Fibroblast of skin of back (primary cell): ENCODE measurements around the gene EFCAB10.
"Not testable (repeated sequence)": the region's sequence is repeated elsewhere in the genome, so short reads cannot be mapped to it uniquely, and the experiment has no call there.

Experiments
- DNase-seq: peaks from one replicate; pipeline ENCODE4 v3.0.0-alpha.2; 2013

Gene EFCAB10

DNA sequence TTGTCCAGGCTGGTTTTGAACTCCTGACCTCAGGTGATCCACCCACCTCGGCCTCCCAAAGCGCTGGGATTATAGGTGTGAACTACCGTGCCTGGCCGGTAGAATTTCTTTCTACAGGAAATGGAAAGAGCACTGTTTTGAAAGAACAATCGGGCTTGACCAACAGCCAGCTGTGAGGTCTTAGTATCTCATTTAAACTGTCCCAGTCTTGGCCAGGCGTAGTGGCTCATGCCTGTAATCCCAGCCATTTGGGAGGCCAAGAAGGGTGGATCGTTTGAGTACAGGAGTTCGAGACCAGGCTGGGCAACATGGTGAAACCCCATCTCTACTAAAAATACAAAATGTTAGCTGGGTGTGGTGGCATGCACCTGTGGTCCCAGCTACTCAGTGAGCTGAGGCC is 17.8 kb upstream of the EFCAB10 start:
- DNase-seq = not testable (repeated sequence)

DNA sequence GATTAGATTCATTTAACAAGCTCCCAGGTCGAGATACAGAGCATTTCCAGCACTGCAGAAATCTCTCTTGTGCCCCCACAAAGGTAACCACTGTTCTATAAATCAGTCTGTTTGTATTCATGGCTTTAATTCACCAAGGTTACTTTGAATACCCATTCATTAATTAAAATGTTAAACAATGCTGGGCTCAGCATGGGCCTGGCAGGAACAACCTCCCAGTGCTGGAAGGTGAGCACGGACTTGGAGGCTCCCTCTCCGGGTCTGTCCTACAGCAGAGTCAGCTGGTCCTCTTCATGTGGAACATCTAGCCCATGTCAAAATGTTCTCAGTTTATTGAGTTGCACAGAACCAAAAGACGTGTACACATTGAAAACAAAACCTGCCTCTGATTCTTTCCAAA is 15.6 kb upstream of the EFCAB10 start:
- DNase-seq = no peak

DNA sequence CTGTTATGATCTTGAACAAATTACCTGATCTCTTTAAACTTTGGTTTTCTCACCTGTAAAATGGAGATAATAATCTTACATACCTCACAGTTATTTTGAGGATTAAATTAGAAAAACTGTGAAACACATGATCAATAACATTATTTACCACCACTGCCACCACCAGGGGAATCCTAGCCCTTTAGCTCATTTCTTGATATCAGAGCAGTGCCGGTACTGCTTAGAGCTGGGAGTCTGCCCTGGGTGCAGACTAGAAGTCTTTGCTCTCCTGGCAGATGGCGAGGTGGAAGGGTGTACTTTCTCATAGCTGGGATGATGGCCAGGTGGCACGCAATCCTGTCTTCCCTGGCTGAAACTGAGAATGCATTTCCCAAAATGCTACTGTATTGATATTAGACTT is 12.7 kb upstream of the EFCAB10 start:
- no peak for DNase-seq

DNA sequence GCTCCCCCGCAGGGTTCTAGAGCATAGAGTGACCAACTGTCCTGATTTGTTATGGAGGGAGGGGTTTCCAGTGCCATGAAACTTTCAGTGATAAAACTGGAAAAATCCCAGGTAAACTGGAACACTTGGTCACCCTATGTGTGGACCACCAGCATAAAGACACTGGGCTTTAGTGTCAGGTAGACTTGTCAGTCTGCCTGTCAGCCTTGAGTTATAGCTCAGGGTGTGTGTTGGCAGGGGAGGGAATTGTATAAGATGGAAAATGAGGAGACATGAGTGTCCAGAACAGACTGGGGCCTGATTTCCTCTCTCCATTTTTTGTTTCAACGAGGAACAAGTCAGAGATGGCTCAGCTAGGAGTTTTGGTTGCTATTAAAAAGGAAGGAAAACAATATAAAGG is 10.2 kb upstream of the EFCAB10 start:
- DNase-seq = no peak

DNA sequence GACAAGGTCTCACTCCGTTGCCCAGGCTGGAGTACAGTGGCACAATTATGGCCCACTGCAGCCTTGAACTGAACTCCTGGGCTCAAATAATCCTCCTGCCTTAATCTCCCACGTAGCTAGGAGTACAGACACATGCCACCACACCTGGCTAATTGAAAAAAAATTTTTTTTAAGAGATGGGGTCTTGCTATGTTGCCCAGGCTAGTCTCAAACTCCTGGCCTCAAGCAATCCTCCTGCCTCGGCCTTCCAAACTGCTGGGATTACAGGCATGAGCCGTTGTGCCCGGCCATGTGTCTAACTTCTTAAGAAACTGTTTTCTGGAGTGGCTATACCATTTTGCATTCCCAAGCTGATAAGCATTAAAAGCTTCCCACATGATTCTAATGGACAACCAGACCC is 9.5 kb upstream of the EFCAB10 start:
- no peak for DNase-seq

DNA sequence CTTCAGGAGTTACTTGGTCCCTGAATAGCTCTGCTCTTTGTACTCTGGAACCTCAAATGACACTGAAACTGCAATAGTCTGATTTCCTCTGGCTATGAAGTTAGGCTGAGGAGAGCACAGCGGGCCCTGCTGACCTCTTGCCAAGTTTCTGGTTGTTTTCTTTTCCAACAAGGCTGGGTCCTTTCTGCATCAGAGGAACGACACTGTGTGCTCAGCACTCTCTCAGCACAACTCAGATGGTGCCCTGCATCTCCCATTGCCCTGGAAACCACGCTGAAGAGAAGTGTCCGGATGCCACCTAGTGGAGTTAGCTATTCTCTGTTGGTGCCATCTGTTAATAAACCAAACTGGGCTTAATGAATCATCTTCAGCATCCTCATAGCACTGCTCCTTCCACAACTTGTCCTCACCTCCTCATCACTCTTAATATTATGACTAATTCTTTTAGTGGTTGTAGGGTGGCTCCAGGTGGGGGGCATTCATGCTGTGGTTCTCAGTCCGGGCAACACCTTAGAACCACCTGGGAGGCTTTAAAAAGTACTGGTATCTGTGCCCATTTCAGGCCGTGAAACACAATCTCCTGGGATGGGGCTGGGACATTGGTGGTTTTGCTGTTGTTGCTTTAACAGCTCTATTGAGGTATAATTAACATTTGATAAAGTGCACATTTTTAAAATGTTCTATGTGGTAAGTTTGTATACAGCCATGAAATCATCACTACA is 8.2 kb upstream of the EFCAB10 start:
- DNase-seq = peak; percentile 89

DNA sequence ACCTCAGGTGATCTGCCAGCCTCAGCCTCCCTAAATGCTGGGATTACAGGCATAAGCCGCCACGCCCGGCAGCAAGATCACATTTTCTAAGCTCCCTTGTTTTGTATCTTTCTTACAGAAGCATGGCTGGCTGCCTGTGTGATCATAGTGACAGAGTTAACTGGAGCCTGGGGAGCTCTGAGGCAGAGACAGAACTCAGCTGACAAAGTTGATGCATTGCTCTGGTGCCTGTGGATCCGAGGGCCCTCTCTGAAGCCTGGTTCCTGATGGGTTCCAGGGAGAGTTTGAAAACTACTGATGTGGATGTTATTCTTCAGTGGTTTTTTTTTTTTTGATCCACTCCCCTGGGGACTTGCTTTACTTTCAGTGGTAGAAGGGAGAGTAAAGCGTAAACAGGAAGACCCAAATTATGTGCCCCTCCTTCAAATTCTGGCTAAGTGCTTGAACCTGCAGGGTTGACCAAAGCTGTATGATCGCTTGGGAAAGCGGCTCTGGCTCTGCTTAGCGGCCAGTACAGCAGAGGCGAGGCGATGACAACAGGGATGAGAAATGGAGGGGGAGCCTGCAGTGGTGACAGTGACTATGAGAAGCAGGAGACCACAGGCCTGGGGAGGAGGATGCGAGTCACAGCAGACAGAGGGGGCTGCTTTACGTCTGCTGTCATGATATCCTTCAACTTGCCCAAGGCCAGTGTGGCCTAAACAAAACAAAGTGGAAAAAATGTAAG is 6.8 kb upstream of the EFCAB10 start:
- DNase-seq = peak; percentile 64

DNA sequence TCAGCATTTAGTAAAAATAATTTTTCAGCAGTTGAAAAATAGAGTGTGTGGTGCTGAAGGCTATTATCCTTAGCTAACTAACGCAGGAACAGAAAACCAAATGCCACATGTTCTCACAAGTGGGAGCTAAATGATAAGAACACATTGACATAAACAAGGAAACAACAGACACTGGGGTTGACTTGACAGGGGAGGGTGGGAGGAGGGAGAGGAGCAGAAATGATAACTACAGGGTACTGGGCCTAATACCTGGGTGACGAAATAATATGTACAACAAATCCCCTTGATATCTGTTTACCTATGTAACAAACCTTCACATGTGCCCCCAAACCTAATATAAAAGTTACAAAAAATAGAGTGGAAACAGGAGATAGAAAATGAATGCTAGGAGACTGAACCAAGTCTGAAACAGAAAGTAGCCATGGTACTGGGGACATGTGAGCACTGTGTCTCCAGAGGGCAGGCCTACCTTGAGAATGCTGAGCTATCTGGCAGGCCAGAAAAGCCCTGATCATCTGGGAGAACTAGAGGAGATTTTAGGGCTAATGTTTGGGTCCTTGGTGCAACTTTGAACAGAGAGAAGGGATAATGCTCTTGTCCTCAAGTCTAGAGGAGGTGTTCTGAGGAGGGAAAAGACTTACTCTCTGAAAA is 4.7 kb upstream of the EFCAB10 start:
- DNase-seq = no peak

DNA sequence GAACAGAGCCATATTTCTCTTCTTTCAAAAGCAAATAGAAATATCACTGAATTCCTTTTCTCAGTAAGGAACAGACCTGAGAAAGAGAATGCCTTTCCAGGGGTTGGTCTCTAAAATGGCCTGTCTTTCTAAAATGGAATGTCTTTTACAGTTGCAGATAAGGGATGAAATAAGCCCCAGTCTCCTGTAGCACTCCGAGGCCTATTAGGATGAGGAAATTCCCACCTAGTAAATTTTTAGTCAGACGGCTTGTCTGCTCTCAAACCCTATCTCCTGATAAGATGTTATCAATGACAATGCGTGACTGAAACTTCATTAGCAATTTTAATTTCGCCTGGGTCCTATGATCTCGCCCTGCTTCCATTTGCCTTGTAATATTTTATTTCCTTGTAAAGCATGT is 2.9 kb upstream of the EFCAB10 start:
- no peak for DNase-seq

DNA sequence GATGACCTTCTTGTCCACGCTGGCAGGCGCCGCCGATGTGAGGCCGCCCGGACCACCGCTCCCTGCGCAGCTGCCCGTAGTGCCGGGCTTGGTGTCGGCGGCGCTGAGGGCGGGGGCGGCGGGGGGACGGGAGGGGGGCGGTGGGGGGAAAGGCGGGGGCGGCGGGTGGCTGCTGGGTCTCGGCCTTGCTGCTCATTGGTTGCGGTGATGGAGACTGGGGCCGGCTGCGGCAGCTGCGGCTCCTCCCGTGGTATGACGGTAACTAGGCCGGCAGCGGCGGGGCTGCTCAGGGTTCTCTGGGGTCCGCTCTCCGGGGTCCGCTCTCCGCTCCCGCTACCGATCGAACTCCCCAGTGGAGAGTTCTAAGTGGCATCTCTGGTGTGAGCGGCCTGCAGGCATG is 1.8 kb upstream of the EFCAB10 start:
- DNase-seq = no peak

DNA sequence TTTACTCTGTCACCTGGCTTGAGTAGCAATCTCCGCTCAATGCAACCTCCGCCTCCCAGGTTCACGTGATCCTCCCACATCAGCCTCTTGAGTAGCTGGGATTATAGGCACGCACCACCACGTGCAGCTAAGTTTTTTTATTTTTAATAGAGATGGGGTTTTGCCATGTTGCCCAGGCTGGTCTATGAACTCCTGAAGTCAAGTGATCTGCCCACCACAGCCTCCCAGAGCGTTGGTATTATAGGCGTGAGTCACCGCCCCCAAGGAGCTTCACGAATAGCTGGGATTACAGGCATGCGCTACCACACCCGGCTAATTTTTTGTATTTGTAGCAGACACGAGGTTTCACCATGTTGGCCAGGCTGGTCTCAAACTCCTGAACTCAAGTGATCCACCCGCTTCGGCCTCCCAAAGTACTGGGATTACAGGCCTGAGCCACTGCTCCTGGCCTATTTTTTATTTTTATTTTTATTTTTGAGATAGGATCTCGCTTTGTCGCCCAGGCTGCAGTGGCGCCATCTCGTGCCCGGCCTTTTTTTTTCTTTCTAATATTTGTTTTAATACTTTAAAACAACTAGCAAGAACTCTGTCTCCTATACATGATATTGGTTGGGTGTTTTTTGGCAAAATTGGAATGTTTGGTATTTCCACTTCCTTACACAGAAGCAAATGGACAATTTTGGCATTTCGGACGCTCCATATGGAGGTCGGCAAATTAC is 1.1 kb downstream of the EFCAB10 start:
- DNase-seq = peak; percentile 57

DNA sequence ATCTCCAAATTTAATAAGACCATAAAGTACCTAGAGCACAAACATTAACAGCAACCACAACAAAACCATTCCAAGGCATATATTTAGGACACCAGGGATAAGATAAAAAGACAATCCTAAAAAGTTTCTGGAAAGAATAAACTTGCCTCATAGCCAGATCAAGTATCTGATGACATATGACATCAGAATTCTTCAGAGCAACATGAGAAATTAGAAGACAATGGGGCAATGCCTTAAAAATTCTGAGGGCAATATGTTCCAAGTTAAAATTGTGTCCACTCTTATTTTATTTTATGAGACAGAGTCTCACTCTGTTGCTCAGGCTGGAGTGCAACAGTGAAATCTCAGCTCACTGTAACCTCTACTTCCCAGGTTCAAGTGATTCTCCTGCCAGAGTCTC is 2.8 kb downstream of the EFCAB10 start:
- DNase-seq = peak; percentile 10

DNA sequence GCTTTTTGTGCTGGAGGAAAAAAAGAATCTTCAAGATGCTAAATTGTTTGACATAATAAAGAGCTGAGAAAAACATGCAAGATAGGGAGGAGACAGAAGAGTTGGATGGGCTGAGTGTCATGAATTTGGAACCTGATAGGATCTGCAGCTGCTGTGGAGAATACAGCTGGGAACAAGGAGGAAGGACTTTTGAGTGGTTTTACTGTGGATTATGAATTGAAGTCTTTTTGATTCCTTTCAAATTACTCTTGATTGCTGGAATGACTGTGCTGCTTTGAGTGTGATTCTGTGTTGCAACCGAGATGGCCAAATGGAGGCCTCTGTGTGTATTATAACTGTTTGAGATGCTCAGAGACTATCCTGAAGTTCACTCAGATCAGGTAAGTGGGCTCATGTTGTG is 4.0 kb downstream of the EFCAB10 start:
- DNase-seq = no peak

DNA sequence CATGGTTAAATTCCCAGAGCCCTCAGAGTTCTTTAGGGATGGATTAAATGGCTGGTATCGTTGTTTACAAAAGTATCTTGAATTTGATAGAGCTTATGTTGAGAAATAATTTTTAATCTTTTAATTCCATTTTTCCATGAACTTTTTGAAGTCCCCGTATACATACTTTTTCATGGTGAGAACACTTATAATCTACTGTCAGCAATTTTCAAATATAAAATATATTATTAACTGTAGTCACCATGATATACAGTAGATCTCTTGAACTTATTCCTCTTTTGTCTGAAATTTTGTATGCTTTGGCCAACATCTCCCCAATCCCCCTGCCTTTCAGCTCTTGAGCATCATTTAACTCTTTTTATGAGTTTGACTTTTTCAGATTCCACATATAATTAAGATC is 9.4 kb downstream of the EFCAB10 start:
- DNase-seq = no peak

DNA sequence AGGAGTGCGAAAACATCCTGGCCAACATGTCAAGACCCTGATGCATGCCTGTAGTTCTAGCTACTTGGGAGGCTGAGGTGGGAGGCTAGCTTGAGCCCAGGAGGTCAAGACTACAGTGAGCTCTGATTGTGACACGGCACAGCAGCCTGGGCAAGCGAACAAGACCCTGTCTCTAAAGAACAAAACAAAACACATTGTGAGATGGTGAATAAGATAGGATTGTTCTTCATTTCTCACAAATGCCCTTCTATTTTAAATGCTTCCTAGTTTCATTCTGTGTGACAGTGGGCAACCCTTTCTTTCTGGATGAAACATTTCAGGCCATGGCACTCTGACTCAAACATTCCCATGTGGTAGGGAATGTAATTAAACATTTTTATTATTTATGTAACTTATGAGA is 13.5 kb downstream of the EFCAB10 start:
- no peak for DNase-seq

DNA sequence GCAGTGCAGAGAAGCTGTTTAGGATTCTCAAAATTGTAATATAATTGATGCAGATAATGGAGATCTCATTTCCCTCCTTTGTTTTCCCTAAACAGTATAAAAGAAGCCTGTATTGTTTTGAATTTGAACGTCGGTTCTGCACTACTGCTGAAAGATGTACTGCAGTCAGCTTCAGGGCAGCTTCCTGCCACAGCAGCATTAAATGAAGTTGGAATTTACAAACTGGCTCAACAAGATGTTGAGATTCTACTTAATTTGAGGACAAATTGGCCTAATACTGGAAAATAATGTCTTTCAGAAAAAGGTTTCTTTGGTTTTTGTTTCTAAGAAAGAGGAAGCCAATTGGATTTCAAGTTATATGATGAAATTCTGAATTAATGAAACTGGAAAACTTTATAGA is 14.3 kb downstream of the EFCAB10 start:
- DNase-seq = no peak

DNA sequence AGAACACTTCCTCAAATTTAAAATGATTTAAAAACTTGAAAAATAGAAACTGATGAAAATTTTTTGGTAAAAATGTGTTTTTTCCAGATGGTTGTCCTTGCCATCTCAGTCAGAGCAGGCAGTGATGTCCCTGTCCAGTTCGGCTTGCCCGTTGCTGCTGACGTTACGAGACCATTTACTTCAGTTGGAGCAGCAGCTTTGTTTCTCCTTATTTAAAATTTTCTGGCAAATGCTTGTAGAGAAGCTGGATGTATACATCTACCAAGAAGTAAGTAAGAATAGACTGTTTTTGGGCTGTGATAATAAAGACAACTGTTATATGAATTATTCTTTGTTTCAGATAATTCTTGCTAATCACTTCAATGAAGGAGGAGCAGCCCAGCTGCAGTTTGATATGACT is 16.1 kb downstream of the EFCAB10 start:
- DNase-seq = no peak

DNA sequence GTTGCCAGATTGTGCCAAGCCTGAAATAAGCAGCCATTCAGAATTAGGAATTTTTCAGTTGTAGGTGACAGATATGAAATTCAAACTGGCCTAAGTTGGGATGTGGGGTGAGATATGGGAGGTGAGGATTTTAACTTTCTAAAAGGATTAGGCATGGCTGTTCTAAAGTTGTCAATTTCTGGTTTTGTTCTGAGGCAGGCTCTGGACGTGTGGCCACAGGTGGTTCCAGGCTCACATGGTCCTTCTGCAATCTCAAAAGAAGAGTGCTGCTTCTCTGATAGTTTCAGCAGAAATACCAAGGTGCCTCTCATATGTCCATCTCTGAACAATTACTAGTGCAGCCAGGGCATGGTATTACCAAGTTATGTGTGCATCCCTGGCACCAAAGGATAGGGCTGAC is 21.4 kb downstream of the EFCAB10 start:
- DNase-seq = no peak

DNA sequence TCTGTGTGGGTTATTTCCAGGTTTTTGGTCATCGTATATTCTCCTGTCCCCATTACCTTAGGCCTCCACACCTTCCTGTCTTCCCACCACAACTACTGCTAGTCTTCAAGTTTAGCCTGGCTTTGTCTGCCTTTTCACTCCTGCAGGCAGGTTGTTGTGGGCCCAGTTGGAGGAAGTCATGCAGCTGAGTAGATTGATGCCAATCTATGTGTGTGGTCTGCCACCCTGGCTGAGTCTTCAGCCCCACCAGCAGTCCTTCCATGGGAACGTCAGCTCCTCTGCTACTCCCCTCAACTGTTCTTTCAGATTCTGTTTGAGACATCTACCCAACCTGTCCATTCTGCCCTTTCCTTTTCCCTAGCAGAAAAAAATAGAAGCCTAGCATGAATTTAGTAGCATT is 43.0 kb downstream of the EFCAB10 start:
- DNase-seq = no peak

DNA sequence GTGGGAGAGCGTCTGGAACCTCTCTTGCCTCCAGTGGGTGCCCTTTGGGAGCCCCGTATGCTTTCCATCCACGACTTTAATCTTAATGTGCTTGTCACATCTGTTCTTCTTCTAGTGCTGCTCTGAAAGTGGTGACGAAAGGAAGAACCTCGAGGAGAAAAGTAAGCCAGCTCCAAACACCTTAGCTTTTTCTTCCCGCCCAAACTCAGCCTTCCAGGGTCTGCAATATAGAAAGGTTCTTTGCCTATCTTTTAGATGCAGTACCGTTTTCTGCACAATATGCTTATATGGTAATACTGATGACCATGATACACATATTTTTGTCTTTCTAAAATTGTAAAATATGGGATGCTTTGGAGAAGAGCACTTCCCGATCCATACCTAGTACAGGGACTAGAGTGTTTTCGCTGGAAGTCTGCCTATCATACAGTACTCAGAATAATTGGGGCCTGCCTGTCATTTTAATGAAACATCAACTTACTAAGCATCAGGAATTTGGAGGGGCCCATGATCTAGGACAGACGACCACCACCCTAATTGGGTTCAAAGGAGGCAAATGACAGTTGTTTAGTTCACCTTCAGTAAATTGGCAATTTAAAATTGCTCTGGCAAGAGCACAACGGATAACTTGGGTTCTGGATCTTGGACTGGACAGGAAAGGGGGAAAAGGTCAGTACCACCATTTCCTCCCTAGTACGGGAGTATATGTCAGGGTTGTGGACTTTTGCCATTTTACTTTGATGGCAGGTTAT is 48.4 kb downstream of the EFCAB10 start:
- DNase-seq = no peak

DNA sequence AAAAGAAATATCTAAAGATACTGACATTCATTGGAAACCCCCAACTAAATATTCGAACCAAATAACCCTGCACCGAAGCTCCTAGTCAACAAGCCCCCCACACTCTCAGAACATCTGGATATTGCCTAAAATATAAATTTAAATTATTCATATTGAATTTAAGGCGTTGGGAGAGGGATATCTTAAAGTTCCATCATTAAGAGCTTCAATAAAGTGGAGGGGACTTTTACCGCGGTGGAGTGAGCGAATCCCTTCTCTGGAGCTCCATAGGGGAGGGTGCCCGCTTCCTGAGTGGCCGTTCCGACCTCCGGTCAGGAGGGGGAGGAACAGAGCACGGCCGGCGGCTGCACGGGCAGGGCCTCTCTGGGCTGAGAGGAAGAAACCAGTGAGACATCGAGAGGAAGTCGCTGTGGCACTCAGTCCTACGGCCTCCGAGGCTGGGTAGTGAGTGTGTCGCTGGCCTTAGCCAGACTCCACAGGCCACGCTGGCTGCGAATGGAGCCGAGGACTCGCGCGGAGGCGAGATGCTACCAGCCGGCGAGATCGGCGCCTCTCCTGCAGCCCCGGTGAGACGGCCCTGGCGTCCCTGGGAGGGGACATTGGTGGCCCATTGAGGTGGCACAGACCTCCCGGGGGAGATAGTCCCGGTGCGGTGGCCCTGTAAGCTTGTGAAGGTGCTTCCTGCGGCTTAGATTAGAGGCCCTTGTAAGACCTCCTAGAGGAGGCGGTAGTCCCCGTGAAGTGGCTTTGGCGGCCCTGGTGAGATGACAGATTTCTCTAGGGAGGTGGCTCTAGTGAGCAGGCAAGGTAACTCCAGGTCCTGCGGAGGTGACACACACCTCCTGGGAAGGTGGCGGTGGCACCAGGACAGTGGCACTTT is 49.3 kb downstream of the EFCAB10 start, which contains the start of gene RINT1:
Gene RINT1 (plus strand): TSS at position 410 of the 880 bp plus-strand sequence. CDS start 115 bp downstream, at position 525.
- peak; percentile 91 for DNase-seq
